ENCODE measurements around the gene PTGES2.

- TF ChIP-seq SP1 (IDR thresholded peaks at IDR 0.05) (no peak), CTCF (IDR thresholded peaks at IDR 0.05; ENCODE audit: low read depth, low read length, missing input control) (no peak), RAD21 (IDR thresholded peaks at IDR 0.05) (no peak), MAX (IDR thresholded peaks at IDR 0.05) (no peak)
Observed at GRCh38 chr9:128087262-128087661, 40.3 kb downstream of the PTGES2 start.
